Peyer's patch (tissue), 4 donors: Measurements from ENCODE around the gene TRERF1. TPM values are rescaled to one million over a fixed set of nuclear protein-coding genes. Genes with fewer than 3 reads are reported as not detected.

ENCODE experiments used
- DNase-seq, 3 donors: peaks; one replicate each; pipeline ENCODE4 v3.0.0-alpha.2; 2017 to 2019
- H3K27ac ChIP-seq, 4 donors: fragments of 200-600 bp; sonication (generic); one replicate each; pipeline ENCODE4 v1.5.1; 2016 to 2019
- H3K27me3 ChIP-seq, 2 donors: fragments of 200-600 bp; sonication (generic); one replicate each; pipeline ENCODE4 v1.5.1; 2019
- H3K36me3 ChIP-seq, 3 donors: fragments of 200-600 bp; sonication (generic); one replicate each; pipeline ENCODE4 v1.5.1; 2016 to 2019
- H3K4me1 ChIP-seq, 4 donors: fragments of 200-600 bp; sonication (generic); one replicate each; pipeline ENCODE4 v1.5.1; 2016 to 2019
- H3K4me3 ChIP-seq, 4 donors: fragments of 200-600 bp; sonication (generic); 1 replicate in 3 of 4; 2 replicates in 1 of 4; pipeline ENCODE4 v1.5.1; 2016 to 2019; ENCODE audit warnings: mild to moderate bottlenecking in 1 of 4
- H3K9me3 ChIP-seq, 4 donors: fragments of 200-600 bp; sonication (generic); one replicate each; pipeline ENCODE4 v1.5.1; 2016 to 2019; ENCODE audit warnings: mild to moderate bottlenecking in 1 of 4
- CTCF ChIP-seq, 6 experiments: fragments of 450-650 bp in 4 of 6; fragments of 200-600 bp in 2 of 6; sonication (generic) in 1 of 6; IDR thresholded peaks; one replicate each; pipeline ENCODE4 v1.5.1; 2017 to 2019; ENCODE audit warnings: antibody characterized with exemption in 6 of 6, mild to moderate bottlenecking in 3 of 6, moderate library complexity in 1 of 6
- POLR2A ChIP-seq, 2 donors: fragments of 450-650 bp; IDR thresholded peaks; one replicate each; pipeline ENCODE4 v1.5.1; 2017; ENCODE audit warnings: antibody characterized with exemption in 2 of 2, mild to moderate bottlenecking in 2 of 2, moderate library complexity in 2 of 2
- total RNA-seq, 4 donors: library from RNA; depleted of rRNA; stranded (reverse); fragments of >200 nt; gene quantifications; one replicate each; pipeline ENCODE4 v1.1.0, GENCODE V29; 2016

The TRERF1 gene
- total RNA-seq, 4 donors from 2014 or later = 4.6 to 28.1 (median 8.5) TPM

- H3K4me3 ChIP-seq = no peak overlapping the region
- TF ChIP-seq POLR2A (IDR thresholded peaks at IDR 0.05) (no peak), CTCF (IDR thresholded peaks at IDR 0.05) (no peak)
- DNase-seq = no peak
- H3K9me3 ChIP-seq = no peaks in the 10 kb centered on the region
- H3K4me1 ChIP-seq = no peaks in the 10 kb centered on the region
- H3K36me3 ChIP-seq = no peaks in the 10 kb centered on the region
- H3K27ac ChIP-seq = no peak overlapping the region
- no peaks in the 10 kb centered on the region for H3K27me3 ChIP-seq
These were observed 96.3 kb downstream of the TRERF1 start for GRCh38 chr6:42355416-42355815.

GRCh38 chr6:42354702-42355101 is 97.0 kb downstream of the TRERF1 start:
- Histone ChIP-seq H3K36me3 (no peaks in the 10 kb centered on the region), H3K27me3 (no peaks in the 10 kb centered on the region), H3K27ac (no peak overlapping the region), H3K4me1 (no peaks in the 10 kb centered on the region), H3K4me3 (no peak overlapping the region), H3K9me3 (no peaks in the 10 kb centered on the region)
- no peak for TF ChIP-seq CTCF (IDR thresholded peaks at IDR 0.05)
- DNase-seq = no peak

GRCh38 chr6:42352856-42353564 is 98.7 kb downstream of the TRERF1 start:
- DNase-seq = peak in 1 of 3 donors; percentile 31
- no peak for TF ChIP-seq CTCF (IDR thresholded peaks at IDR 0.05)
- TF ChIP-seq POLR2A (IDR thresholded peaks at IDR 0.05) = no peak

GRCh38 chr6:42350911-42351310 is 100.8 kb downstream of the TRERF1 start:
- H3K36me3 ChIP-seq = no peaks in the 10 kb centered on the region
- TF ChIP-seq POLR2A (IDR thresholded peaks at IDR 0.05) (no peak), CTCF (IDR thresholded peaks at IDR 0.05) (no peak)
- H3K4me3 ChIP-seq = no peak overlapping the region
- H3K4me1 ChIP-seq = no peaks in the 10 kb centered on the region
- no peak for DNase-seq
- H3K27ac ChIP-seq = no peak overlapping the region
- no peaks in the 10 kb centered on the region for H3K9me3 ChIP-seq
- no peaks in the 10 kb centered on the region for H3K27me3 ChIP-seq

More at GRCh38 chr6:42352856-42353564, 98.7 kb downstream of the TRERF1 start:
- no peaks in the 10 kb centered on the region for H3K4me1 ChIP-seq
- H3K9me3 ChIP-seq = no peaks in the 10 kb centered on the region
- no peak overlapping the region for H3K27ac ChIP-seq
- H3K36me3 ChIP-seq = no peaks in the 10 kb centered on the region
- H3K27me3 ChIP-seq = no peaks in the 10 kb centered on the region
- no peak overlapping the region for H3K4me3 ChIP-seq

GRCh38 chr6:42349753-42350511 is 101.8 kb downstream of the TRERF1 start:
- TF ChIP-seq CTCF (IDR thresholded peaks at IDR 0.05) = no peak
- TF ChIP-seq POLR2A (IDR thresholded peaks at IDR 0.05) = no peak
- no peak overlapping the region for H3K4me3 ChIP-seq
- H3K36me3 ChIP-seq = no peaks in the 10 kb centered on the region
- no peaks in the 10 kb centered on the region for H3K9me3 ChIP-seq
- DNase-seq = peak in 1 of 3 donors; percentile 18
- H3K27ac ChIP-seq = no peak overlapping the region
- H3K27me3 ChIP-seq = no peaks in the 10 kb centered on the region
- no peaks in the 10 kb centered on the region for H3K4me1 ChIP-seq
